GM18867 (cell line): Measurements from ENCODE around the gene GIGYF2.
A peak's percentile ranks its signal among the peaks of the same experiment; 100 is the strongest.

ENCODE experiments used
- ATAC-seq: cut with Tn5 transposase; IDR thresholded peaks from one replicate; pipeline ENCODE4 v1.9.1; 2021; ENCODE audit warnings: mild to moderate bottlenecking, moderate library complexity; ENCODE audit not compliant: unreplicated experiment

The GIGYF2 gene

DNA sequence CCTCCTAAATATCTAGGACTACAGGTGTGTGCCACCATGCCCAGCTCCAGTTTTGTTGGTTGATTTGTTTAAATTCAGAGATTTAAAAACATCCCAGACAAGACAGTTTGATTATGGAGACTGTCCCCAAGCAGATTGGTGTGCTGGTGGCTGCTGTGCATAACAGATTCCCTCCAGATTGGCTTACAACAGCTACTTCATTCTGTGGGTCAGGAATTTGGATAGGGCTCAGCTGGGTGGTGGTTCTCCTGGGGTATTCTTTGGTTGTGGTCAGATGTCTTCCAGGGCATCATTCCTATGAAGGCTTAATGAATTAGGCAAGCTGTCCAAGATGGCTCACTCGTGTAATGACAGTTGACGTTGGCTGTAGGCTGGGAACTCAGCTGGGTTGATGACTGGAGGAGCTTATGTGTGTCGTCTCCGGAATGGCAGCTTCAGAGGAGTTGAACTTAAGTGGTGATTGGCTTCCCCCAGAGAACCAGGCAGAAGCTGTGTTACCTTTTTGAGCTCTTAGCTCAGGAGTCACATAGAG is 162.3 kb downstream of the GIGYF2 start:
- no peak for ATAC-seq

DNA sequence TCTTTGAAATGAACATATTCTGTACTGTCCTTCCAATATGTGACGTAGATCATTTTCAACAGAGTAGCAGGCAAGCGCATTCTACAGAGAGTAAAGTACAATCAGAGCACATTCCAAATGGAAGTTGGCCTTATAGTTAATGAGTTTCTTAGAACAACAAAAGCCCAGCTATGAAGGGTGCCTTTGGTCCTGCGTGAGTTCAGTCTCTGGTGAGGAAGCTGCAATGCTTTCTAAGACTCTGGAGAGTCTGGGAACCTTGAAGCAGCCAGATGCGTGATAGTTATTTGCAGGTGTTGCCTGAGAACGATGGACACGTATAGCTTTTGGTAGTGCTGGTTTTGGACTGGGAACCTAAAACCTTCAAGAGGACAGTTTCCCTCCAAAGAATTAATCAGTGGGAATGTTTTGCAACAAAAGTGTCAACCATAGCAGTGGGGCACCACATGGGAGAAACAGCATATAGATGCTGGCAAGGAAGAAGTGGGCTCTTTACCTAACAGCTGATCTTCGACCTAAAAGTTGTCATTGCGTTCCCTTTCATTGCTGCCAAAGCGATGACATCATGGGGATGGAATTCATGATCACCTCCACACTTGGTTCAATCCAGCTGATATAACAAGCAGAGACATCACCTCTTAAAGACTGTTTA is 163.6 kb downstream of the GIGYF2 start:
- no peak for ATAC-seq

DNA sequence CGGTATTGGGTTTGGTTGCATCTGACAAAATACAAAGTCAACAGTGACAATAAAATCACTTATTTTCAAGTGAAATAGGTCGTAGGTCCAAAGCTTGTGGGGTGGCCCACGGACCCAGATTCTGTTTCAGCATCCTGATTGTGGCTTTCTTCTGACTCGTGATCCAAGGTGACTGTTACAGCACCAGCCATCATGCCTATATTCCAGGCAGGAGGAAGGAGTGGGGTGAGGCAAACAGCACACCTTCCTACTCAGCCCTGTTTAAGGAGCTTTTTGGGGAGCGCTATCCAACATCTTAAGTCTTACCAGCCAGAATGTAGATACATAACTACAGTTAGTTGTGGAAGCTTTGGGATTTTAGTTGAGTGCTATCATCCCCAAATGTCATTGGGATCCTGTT is 164.2 kb downstream of the GIGYF2 start:
- no peak for ATAC-seq

DNA sequence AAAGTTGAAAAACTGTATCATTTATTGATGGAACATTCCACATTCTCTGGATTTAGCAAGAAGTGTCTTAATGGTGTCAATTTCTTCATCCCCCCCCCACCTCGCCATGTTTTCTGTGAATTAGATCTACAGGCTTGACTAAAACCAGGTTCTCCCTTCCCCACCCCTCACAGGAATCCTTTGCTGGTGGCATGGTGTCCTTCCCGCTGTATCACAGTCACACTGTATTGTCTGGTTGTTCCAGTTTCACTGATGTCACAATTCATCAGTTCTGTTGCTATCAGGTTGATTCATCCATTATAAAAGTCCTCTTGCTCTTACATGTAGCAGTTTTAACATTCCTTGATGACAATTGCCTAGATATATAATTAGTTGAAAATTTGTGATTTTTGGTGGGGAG is 166.9 kb downstream of the GIGYF2 start:
- no peak for ATAC-seq

DNA sequence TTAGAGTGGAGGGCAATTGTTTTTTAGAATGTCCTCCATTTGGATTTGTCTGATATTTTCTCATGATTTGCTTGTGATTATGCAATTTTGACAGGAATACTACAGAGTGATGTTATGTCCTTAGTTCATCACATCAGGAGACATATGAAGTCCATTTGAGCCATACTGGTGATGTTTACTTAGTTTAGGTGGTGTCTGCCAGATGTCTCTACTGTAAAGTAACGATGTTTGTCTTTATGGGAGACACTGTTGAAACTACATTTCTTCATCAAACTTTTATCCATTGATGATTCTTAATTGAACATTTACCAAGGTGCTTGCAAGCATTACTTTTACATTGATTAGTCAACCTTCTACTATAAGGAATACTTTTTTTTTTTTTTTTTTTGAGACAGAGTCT is 168.0 kb downstream of the GIGYF2 start:
- ATAC-seq, result no peak

DNA sequence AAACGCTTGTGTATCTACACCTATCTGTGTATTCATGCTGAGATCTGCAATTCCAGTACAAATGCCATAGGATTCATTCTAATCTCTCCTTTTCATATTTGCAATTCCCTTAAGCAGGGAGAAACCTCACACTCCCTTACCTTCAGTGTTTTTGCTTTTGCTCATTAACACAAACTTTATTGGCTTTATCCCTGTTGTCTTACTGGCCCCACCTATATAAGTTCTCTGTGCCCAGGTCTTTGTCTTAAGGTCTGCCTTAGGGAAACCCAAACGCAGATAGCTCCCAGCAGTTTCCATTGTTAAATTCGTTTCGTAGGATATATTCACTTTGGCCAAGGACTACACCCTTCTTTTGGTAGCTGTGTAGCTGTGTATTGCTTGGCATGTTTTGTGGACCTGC is 169.0 kb downstream of the GIGYF2 start:
- no peak for ATAC-seq

DNA sequence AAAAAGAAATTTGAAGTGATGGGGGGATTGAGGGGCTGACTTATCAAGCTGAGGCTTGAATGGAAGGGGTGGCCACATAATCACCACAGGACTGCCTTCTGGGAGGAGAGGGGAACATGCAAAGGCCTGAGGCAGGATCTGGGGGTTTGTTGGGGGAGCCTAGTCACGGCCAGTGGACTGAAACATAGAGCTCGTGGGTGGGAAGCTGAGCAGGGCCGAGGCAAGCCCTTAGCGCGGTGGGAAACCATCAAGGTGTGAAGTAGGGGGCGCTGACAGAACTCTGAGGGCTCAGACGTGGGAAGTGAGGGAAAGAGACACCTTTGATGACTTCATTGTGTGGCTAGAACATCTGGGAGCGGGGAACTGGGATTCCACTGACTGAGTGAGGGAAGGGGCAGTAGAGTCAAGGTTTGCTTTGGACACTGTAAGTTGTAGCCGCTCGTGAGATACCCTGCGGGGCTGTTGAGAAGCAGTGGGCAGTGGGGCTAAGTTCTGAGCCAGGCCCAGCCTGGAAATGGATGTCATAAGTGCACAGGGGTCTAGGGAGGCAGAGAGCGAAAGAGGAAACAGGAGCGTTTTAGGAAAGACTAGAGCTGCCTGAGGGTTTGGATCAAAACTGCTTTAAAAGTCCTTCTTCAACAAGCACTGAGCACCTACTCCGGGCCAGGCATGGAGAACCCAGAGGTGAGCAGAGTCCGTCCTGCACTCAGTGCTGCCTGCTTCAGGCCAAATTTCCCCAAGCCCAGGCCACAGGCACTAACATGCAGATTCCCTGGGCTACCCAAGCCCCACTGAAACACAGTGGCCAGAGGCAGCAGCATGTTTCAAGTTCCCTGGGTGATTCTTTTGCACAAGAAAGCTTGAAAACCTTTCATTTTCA is 172.2 kb downstream of the GIGYF2 start:
- no peak for ATAC-seq

DNA sequence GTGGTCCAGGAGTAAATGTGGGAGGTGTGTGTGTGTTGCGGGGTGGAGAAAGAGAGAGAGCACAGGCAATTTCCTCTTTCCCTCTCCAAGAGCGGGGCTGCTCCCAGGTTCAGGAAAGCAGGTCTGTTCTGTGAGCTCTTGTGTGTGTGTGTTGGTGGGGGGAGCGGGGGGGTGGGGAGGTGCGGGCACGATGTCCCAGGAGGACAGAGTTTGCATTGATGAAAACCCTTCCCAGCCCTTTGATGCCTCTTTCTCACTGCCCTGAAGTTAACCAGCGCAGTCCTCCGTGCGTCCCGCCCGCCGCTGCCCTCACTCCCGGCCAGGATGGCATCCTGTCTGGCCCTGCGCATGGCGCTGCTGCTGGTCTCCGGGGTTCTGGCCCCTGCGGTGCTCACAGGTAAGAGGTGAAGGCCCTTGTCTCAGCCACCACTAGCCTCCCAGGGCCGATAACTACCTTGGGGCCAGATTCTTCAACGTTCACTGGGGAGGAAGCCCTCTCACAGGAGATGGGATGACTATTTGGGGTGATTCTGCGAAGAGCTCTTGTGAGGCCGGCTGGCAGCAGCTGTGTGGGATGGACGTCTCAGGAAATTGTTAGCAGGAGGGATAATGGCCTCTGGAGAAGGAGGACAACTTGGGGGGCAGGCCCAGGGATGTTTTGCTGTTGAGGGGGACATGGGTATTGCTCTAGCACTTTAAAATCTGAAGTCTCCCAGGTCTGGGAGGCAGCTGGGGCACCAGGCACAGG is 173.1 kb downstream of the GIGYF2 start, which contains the start of gene SNORC:
Gene SNORC (plus strand): TSS at position 247 of the 748 bp plus-strand sequence. CDS start 78 bp downstream, at position 325.
- no peak for ATAC-seq

DNA sequence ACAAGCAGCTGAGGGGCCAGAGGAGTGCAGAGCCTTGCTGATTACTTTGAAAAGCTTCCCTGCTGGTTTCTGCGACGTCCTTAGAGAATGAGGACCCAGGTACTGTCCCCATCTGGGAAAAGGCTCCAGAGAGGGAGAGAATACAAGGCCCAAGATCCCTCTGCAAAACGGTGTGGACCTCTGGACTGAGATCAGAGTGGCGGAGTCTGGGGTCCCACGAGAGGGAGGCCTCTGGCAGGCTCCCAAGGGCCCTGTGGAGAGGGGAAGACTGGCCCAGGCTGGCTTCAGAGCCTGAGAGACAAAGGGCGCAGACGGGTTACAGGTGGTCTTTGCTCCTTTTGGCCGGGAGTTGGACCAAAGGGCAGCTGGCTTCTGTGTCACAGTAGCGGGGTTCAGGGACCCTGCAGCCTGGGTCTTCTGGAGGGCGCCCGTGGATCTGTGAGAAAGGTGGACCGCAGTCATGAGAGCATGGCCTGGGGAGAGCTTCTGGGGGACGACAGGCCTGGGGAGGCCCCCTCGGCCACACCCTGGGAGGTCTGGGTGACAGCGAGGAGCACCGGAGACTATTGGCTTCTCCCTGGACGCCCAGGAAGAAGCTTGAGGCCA is 173.7 kb downstream of the GIGYF2 start:
- ATAC-seq, result no peak

DNA sequence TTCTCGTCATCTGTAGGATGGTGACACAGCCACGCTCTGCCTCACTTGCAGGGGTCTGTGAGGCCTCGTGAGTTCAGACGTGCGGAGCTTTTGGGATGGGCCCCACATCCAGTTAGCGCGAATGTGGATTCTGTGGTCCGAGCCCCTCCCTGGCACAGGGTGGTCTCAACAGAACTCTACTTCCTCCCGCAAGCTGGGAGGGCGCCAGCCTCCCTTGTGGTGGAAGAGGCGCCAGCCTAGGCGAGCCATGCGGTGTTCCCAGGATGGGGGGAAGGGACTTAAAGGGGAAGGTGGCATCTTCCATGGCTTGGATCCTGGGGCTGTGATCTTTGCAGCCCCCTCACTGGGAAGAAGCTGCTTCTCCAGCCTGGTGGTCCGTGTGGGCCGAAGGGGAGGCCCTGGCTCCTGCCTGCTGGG is 174.3 kb downstream of the GIGYF2 start:
- no peak for ATAC-seq

DNA sequence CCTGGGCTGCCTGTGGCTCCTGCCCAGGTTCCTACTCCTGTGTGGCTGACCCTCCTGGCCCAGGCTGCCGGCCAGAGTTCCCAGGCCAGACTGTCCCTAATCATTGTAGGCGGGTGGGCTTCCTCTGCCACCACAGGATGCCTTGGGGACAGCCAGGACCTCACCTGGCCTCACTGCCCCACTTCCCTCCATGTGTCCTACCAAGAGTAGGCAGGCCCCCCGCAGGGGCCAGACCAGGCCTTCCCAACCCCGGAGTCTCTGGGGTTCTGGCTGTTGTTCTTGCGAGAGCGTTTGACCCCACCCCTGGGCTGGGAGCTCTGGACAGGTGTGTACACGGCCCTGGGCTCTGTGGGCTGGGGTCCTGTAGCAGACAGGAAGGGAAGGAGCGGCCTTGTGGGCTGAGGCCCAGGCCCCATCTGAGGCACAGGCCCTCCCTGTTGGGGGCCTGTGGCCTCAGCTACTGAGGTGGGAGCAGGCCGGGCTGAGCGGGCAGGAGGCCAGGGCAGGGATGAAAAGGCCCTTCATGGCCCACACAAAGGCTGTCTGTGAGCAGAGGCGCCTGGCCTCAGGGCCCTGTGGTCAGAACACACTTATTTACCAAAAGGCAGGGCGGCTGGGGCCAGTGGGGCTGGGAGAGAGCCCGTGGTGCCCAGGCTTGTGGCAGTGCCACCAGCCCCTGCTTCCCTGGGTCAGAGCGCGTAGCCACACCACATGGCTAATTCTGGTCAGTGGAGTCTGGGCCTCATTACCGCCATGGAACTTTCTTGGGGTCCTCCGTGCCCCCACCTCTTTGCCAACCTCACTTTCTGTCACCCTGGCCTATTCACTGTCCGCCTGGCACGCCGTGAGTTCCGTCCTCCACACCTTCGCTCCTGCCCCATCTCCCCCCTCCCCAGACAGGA is 175.0 kb downstream of the GIGYF2 start:
- no peak for ATAC-seq

DNA sequence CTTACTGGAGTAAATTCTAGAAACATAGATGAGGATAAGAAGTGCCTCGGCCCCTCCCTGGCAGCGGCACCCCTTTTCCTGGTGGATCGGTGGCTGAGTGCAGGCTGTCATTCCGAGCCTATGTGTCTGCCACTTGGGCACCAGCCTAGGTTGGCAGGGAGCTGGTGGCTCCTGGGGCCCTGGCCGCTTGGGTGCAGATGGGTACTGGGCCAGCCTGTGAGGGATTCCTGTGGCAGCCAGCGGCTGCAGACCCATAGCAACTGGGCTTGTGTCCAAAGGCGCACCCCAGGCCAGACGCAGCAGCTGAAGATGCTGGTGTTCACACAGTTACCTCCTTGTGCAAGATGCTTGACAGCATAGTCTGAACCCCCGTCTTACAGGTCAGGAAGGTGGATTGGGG is 175.7 kb downstream of the GIGYF2 start:
- no peak for ATAC-seq

DNA sequence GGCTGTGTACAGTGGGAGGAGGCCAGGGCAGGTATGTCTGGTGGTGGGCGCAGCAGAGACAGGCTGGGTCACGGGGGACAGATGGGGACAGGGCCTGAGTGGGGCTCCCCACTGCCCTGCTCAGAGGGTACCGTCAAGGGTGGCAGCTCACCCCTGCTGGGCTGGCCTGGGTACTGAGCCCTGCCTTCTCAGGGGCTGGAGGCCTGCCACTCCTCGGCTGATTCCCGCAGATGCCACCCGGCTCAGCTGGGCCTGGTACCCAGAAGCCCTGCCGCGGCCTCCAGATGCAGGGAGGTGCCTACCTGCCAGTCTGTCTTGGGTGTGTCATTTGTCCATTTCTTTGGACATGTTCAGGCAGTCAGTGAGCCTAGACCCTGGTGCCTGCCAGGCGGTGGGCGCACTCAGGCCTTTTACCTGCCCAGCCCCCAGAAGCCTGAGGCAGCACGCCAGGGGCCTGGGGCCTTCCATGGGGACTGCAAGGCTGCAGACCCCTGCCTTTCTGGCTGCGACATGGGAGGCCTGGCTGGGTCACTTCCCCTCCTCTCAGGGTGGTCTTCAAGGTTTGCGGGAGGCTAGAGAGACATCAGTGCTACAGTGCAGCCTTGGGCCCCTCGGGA is 176.3 kb downstream of the GIGYF2 start:
- no peak for ATAC-seq

DNA sequence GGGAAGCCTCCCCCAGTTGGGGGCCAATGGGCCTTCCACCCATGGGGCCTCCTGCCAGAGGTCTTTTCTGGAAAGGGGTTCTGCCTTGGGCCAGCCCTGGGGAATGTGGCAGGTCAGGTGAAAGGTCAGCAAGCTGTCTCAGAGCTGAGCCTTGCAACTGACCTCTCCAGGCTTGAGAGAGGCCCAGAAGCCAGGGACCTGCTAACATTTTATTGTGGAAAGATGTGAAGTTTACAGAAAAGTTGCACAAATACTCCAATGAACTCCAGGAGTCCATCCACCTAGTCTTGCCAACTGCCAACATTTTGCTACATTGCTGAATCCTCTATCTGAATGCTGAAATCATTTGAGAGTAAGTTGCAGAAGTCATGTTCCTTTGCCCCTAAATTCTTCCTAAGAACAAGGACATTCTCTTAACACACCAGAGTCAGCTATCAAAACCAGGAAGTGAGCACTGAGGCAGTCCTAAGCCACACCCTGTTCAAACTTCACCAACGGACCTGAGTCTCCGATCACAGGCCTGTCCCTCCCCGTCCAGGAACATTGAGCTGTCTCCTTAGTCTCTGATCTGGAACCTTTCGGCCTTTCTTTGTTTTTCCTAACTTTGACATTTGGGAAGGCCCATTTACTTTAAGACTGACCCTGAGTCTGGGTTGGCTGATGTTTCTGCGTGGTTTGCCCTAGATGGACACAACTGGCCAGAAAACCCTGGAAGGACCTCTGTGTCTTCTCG is 176.9 kb downstream of the GIGYF2 start:
- no peak for ATAC-seq

DNA sequence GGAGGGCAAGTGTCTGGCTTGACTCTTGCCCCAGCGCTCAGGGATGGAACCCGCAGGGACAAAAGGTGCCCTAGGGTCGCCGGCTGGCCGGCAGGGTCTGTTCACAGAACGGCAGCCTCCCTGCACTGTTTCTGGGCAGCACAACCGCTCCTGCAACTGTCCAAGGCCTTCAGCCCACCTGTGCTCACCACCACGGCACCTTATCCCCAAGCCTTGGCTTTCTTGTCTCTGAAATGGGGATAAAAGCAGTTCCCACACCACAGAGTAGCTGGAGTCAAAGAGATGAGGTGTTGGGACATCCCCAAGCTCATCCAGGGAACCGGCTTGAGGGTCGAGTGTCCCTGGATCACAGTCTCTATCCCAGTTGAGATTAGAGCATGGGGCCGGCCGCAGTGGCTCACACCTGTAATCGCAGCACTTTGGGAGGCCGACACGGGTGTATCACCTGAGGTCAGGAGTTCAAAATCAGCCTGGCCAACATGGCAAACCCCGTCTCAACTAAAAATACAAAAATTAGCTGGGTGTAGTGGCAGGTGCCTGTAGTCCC is 177.6 kb downstream of the GIGYF2 start:
- ATAC-seq, result no peak

DNA sequence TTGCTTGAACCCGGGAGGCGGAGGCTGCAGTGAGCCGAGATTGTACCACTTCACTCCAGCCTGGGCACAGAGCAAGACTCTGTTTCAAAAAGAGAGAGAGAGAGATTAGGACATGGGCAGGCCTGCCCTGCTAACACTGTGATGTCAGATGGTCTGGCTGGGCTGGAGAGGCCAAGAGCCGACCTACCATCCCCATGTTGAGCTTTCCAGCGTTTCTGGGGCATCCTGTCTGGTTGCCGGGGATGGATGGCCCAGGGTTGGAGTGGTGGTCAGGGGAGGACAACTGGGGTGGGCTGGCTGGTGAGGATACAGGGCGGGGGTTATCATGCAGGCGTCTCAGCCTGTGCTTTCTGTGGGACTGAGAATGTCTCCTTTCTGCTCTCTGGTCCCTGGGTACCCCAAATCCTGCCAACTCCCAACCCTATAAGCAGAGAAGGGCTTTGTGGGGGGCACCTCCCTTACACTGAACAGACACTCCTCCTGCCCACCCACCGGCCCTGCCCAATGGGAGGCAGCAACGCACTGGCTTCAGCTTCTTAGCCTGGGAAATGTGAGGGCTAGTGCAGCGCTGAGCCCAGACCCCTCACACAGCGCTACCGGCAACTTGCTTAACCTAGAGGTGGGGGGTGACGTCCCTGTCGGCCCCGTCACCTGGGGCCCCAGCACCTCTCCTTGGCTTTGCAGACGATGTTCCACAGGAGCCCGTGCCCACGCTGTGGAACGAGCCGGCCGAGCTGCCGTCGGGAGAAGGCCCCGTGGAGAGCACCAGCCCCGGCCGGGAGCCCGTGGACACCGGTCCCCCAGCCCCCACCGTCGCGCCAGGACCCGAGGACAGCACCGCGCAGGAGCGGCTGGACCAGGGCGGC is 178.4 kb downstream of the GIGYF2 start:
- ATAC-seq, result no peak

DNA sequence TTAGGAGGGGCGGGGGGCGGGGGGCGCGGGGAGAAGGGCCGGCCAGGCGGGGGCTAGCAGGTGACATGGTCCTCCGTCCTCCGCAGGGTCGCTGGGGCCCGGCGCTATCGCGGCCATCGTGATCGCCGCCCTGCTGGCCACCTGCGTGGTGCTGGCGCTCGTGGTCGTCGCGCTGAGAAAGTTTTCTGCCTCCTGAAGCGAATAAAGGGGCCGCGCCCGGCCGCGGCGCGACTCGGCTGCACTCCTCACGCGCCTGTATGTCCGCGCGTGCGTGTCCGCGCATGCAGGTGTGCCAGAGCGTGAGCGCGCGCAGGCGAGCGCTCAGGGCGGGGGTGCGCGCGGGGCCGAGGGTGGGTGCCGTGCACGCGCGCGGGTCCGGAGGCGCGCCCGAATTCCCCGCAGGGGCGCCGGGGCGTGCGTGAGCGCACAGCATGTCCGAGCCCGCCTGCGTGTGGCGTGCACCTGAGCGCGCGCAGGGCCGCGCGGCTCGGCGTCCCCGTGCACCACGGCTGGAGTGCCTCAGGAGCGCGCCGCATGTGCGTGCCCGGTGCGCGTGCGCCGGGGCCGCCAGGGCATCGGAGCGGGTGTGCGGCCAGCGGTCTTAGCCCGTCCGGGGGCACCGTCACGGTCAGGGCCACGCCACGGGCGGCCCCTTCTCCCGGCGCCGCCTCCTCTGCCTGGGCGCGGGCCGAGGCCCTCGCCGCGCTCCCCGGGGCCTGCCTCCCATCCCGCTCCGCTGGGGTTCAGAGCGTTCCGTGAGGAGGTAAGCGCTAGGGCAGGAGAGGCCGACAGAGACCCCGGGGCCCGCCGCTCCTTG is 179.2 kb downstream of the GIGYF2 start:
- ATAC-seq, result peak; percentile 38
